ENCODE data around the gene CDC14B. TPM values are rescaled to one million over a fixed set of nuclear protein-coding genes. Genes with fewer than 3 reads are reported as not detected.
"Not testable (repeated sequence)": the region's sequence is repeated elsewhere in the genome, so short reads cannot be mapped to it uniquely, and the experiment has no call there.

Gene CDC14B
- 10 to 100 TPM; 19.8 to 28.8 (median 23.6) TPM for total RNA-seq

DNA sequence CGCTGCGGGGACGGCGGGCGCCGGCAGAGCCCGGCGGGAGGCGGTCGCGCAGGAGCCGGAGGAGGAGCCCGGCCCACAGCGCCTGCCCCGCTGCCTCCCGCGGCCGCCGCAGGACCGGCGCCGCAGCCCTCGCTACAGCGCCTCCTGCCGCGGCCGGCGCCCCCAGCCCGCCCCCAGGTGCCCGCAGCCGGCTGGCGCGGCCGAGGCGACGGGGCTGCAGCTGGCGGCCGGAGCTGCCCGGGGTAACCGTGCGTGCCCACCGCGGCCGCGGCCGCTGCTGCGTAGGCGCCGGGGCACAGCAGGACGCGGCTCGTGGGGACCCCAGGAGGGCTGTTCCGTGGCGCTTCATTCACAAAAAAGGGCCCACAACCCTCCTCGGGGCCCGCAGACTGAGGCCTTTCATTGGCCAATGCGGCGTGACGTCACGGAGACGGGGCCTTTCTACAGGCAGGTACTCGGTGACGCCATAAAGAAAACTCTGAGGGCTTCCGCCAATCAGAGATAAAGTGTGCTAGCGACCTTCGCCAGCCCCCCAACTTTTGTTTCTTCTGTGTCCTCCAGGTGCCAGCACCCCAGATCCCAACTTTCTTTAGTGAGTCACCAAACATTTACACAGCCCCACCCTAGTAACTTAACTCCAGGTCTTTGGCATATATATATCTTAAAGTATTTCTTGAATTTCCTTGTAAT is at the start of gene CDC14B:
CDC14B (minus strand) TSS at position 353 of the 690 bp plus-strand sequence. CDS start 465 bp downstream, outside the sequence.
- Histone ChIP-seq H3K9me3 (no peaks in the 10 kb centered on the region), H3K4me1 (peaks cover 0 to 25% (median 0%) of the 10 kb centered on the region in 3 donors), H3K4me3 (peak within 1 kb of the TSS; percentile 92 to 96), H3K27ac (peak within 1 kb of the TSS; percentile 73 to 90 (median 87)), H3K36me3 (no peaks in the 10 kb centered on the region), H3K27me3 (no peaks in the 10 kb centered on the region)
- WGBS, 2 donors (ENCODE audit: low coverage in 1 of 2): 0% methylated on average over 4 to 5 of the region's 66 CpGs
- TF ChIP-seq, protein P1, sequence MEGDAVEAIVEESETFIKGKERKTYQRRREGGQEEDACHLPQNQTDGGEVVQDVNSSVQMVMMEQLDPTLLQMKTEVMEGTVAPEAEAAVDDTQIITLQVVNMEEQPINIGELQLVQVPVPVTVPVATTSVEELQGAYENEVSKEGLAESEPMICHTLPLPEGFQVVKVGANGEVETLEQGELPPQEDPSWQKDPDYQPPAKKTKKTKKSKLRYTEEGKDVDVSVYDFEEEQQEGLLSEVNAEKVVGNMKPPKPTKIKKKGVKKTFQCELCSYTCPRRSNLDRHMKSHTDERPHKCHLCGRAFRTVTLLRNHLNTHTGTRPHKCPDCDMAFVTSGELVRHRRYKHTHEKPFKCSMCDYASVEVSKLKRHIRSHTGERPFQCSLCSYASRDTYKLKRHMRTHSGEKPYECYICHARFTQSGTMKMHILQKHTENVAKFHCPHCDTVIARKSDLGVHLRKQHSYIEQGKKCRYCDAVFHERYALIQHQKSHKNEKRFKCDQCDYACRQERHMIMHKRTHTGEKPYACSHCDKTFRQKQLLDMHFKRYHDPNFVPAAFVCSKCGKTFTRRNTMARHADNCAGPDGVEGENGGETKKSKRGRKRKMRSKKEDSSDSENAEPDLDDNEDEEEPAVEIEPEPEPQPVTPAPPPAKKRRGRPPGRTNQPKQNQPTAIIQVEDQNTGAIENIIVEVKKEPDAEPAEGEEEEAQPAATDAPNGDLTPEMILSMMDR (IDR thresholded peaks at IDR 0.05): peak in 2 of 4 experiments; percentile 37 to 56
- no peak for TF ChIP-seq EP300 (IDR thresholded peaks at IDR 0.05)
- peak; percentile 92 for ATAC-seq

DNA sequence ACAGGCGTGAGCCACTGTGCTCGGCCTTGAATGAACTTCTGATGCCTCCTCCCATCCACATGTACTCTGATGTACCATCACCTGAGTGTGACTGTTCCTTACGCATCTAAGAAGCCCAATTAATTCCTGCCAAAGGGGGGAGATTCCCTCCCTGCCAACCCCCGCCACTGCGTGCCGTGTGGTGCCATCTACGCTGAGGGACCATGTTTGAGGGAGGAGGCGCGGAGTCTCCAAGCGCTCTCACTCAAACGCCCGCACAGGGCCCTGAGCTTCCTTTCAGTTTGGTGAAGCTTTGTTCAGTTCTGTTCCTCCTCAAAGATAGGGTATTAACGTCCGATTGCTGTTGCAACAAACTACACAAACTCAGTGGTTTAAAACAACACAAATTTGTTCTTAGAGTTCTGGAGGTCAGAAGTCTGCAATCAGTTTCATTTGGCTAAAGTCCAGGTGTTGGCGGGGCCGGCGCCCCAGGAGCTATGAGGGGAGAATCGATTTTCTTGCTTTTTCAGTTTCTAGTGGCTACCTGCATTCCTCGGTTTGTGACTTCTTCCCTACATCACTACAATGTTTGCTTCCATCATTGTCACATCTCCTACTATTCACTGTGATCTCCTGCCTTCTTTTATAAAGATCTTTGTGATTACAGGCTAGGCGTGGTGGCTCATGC is 49.4 kb upstream of the CDC14B start:
- Histone ChIP-seq H3K36me3 (no peaks in the 10 kb centered on the region), H3K27me3 (no peaks in the 10 kb centered on the region), H3K4me3 (no peak overlapping the region), H3K9me3 (no peaks in the 10 kb centered on the region), H3K4me1 (no peaks in the 10 kb centered on the region), H3K27ac (no peak overlapping the region)
- 78 to 93% methylated on average over 9 to 10 of the region's 20 CpGs for WGBS, 2 donors (ENCODE audit: low coverage in 1 of 2)
- TF ChIP-seq, protein P1 (IDR thresholded peaks at IDR 0.05): no peak
- TF ChIP-seq POLR2AphosphoS5 (IDR thresholded peaks at IDR 0.05) (no peak), POLR2A (IDR thresholded peaks at IDR 0.05) (no peak), EP300 (IDR thresholded peaks at IDR 0.05) (no peak)
- no peak for ATAC-seq

DNA sequence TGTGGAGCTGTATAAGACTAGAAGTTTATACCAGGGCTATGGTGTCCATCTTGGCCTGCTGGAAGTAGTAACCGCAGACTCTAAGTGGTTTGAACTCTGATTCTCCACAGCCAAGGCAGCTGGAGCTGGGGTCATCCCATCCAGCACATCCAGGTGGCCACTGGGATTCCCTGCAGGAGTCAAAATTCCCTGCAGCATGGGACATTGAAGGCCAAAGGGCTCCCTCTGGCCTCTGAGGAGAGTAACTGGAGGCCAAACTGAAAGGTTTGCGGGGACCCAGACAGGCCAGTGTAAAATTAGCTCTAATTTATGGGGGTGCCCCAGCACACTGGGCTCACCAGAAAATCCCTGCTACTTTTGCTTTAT is 47.7 kb upstream of the CDC14B start:
- no peaks in the 10 kb centered on the region for H3K4me1 ChIP-seq
- peak; percentile 8 for ATAC-seq
- H3K4me3 ChIP-seq: no peak overlapping the region
- no peaks in the 10 kb centered on the region for H3K27me3 ChIP-seq
- TF ChIP-seq EP300 (IDR thresholded peaks at IDR 0.05): no peak
- TF ChIP-seq POLR2AphosphoS5 (IDR thresholded peaks at IDR 0.05): no peak
- no peak for TF ChIP-seq POLR2A (IDR thresholded peaks at IDR 0.05)
- TF ChIP-seq, protein P1 (IDR thresholded peaks at IDR 0.05): no peak
- no peaks in the 10 kb centered on the region for H3K36me3 ChIP-seq
- H3K27ac ChIP-seq: no peak overlapping the region
- 90 to 100% methylated on average over 1 to 2 of the region's 2 CpGs for WGBS, 2 donors (ENCODE audit: low coverage in 1 of 2)
- H3K9me3 ChIP-seq: no peaks in the 10 kb centered on the region

DNA sequence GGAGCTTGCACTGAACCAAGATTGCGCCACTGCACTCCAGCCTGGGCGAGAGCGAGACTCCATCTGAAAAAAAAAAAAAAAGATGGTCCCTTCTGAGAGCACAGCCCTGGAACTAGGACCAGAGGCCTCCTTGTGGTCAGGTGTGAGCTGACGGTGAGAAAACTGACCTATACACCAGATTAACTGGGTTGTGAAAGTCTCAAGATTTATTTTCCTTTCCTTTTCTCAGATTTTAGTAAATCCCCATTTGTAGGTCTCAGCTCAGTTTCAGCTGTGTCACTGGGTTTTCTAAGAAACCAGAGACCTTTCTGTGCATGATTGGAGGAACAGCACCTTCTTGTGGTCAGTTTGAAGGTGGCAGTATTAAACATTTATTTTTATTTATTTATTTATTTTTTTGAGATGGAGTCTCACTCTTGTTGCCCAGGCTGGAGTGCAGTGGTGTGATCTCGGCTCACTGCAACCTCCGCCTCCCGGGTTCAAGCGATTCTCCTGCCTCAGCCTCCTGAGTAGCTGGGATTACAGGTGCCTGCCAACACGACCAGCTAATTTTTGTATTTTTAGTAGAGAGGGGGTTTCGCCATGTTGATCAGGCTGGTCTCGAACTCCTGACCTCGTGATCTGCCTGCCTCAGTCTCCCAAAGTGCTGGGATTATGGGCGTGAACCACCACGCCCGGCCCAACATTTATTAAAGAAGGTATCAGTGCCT is 47.2 kb upstream of the CDC14B start:
- TF ChIP-seq POLR2AphosphoS5 (IDR thresholded peaks at IDR 0.05): peak; percentile 4
- TF ChIP-seq, protein P1 (IDR thresholded peaks at IDR 0.05): peak; percentile 77 to 92 (median 82)
- H3K4me1 ChIP-seq, H3K27me3 ChIP-seq, H3K36me3 ChIP-seq, H3K27ac ChIP-seq, H3K4me3 ChIP-seq, H3K9me3 ChIP-seq: not testable (repeated sequence)
- 60 to 82% methylated on average over 11 to 12 of the region's 15 CpGs for WGBS, 2 donors (ENCODE audit: low coverage in 1 of 2)
- peak; percentile 70 for ATAC-seq

All from gastroesophageal sphincter (tissue), 4 donors.